Nucleus accumbens (tissue), 56 donors: Measurements from ENCODE around the gene LCA5L.
A peak's percentile ranks its signal among the peaks of the same experiment; 100 is the strongest.
"Not testable (repeated sequence)": the region's sequence is repeated elsewhere in the genome, so short reads cannot be mapped to it uniquely, and the experiment has no call there.

ENCODE experiments used
- DNase-seq, 56 donors: peaks; one replicate each; lab custom pipeline; 2025; lab: John Stamatoyannopoulos, UW

Gene LCA5L

GRCh38 chr21:39452207-39452969 is 6.8 kb upstream of the LCA5L start:
- DNase-seq, result peak in 24 of 56 donors; percentile 10 to 68 (median 40)

- DNase-seq, result peak in 41 of 56 donors; percentile 9 to 81 (median 55)
Measured at GRCh38 chr21:39451332-39452206, 6.0 kb upstream of the LCA5L start, which contains the start of gene SH3BGR. SH3BGR (plus strand) TSS chr21:39451970; CDS start chr21:39452097, 127 bp downstream.

- DNase-seq, result no peak
Measured at GRCh38 chr21:39447264-39447663, 1.7 kb upstream of the LCA5L start.

DNA sequence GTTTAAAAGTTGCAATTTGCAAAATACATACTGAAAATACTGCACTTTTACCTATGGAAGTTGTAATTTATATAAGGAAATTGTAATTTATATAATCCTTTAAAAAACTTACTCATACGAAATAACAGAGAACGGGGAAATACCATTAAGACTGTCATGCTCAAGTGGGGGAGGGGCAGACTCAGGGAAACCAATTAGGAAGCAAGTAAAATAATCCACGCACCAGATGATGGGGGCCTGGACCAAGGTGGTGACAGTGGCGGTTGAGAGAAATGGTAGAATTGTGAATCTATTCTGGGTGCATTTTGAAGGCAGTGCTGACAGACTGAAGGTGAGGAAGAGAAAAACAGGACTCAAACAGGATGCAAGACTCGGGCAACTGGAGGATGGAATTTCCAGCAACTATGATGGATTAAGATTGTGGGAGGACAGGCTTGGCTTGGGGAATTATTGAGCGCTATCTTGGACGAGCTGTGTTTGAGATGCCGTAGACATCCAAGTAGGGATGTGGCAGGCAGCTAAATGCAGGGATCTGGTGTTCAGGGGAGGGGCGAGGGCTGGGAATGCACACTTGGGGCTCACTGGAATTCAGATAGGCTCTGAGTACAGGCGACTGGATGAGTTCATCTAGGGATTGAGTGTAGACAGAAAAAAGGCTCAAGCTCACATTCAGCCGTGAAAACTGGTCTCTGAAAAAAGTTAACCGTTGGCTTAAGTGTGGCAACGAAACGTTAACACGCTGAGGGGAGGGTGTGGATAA is 977 bp downstream of the LCA5L start:
- peak in 19 of 56 donors; percentile 9 to 52 (median 30) for DNase-seq

DNA sequence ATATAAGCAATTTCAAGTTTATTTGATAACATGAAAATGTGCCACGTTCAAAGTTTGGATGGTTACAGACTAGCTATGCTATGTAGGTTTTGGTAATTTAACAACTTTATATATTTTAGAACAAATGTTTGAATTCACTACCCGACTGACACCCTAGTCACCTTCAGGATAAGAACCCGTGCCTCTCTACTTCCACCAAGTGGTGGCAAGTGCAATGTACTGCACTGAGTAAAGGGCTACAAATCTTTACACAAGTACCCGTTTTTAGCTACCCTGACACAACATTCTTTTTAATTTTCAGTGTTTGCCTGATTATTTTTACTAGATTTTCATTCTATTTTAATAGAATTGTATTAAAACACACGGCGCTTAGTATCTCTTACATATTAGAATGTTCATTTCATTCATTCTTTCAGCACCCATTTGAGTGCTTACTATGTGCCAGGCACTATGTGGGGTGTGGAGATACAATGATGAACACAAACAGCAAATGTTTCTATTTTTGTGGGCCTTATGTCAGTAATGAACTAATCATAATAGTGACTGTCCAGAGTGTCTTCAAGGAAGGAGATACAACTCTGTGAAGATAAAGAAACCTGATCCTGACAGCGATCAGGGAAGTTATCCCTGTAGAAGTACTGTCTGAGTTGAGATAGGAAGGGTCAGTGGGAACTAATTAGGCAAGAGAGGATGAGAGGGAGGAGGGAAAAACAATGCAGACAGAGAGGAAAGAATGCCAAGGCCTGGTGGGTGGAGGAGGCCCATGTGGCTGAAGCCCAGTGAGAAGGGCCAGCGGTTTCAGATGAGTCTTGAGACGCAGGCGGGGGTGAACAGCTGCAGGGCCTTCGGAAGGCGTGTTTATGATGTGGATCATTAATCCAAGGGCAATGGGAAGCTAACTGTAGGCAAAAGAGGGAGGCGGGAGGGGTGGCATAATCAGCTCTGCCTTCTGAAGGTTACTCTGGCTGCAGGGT is 3.8 kb downstream of the LCA5L start:
- DNase-seq, result peak in 8 of 56 donors; percentile 3 to 41 (median 20)

DNA sequence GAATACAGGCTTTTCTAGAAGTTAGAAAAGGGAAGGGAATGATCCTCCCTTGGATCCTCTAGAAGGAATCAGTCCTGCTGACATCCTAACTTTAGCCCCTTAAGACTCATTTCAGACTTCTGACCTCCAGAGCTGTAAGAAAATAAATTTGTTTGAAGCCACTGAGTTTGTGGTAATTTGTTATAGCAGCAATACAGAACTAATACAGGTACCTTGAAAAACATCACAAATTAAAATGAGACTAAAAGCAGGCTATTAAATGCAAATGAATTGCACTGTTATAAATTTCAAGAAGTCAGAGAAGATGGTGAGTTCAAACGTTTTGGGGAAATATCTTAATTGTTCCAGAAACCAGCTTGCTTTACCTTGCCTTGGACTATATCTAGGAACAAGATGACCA is 6.3 kb downstream of the LCA5L start:
- DNase-seq, result no peak

DNA sequence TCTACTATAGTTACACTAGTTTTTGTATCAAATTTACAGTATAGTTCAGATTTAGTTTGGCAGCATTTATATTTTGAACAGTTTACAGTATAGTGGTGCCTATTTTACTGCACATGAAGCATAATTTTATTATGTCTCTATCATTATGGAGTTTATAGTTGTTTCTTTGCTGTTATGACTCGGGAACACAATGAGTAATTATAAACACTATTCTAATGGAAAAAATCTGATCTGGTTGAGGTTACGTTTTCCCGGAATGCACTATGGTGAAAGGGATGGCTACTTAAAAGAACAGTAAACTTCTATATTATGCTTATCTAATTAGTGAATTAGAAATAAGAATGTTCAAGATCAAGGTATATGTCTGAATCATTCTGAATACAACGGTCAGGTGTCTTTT is 10.6 kb downstream of the LCA5L start:
- DNase-seq, result no peak

DNA sequence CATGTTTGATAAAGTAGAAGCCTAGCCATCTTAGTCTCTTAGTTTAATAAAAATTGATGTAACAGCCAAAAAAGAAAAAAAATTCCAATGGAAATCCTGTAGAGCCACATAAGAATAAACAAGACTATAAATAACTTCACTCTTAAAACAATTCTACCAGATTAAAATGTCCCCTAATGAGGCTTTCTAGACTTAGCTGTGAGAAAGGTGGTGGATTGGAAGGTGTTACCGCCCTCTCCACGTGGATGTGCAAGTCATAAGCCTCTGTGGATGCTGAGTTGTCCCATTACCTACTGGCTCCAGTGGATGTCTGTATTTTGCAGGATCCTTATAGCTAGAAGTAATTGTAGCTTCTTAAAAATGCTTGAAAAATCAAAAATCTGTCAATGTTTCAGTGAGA is 14.6 kb downstream of the LCA5L start:
- DNase-seq, result no peak

- no peak for DNase-seq
Measured at GRCh38 chr21:39430457-39430856, 15.1 kb downstream of the LCA5L start.

- no peak for DNase-seq
Measured at GRCh38 chr21:39430016-39430415, 15.6 kb downstream of the LCA5L start.

- DNase-seq, result no peak
Measured at GRCh38 chr21:39429445-39429844, 16.1 kb downstream of the LCA5L start.

DNA sequence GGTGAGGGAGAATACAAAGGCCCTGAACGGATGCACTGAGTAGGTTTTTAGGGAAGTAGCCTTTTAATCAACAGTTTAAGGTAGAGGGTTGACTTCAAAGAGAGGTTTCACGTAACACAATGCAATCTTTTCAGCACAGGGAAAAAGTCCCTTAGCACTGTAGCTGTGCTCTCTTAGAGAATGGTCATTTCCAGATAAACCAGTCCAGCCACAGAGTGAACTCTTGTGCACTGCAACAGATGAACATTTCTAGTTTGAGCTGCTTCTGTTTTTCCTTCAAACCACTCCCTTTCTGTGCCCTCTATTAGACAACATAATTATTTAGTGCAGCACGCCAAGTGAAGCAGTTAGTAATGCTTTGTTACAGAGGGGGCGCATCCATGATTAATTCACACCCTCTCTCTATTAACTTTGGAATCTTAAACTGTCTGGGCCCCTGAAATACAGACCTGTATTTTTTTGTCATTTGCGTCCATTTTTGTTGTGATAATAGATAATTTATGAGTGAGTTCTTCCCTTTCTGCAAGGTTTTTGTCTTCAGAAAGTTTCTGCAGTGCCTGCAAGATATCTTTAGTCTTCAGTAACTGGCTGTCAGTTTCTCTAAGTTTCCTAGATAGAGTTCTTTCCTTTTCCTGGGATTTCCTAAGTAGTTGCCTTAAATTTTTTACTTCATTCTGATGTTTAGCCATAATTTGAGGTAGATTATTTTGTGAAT is 22.9 kb downstream of the LCA5L start:
- DNase-seq, result no peak

DNA sequence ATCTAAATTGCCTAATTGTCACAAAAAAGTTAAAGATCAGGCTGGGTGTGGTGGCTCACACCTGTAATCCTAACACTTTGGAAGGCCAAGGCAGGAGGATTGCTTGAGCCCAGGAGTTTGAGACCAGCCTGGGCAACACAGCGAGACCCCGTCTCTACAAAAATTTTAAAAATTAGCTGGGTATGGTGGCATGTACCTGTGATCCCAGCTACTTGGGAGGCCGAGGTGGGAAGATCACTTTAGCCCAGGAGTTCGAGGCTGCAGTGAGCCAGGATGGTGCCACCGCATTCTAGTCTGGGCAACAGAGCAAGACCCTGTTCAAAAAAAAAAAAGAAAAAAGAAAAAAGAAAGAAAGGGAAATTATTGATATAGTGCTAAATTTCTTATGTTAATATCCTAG is 26.4 kb downstream of the LCA5L start:
- not testable (repeated sequence) for DNase-seq

GRCh38 chr21:39406065-39406464 is 39.5 kb downstream of the LCA5L start:
- no peak for DNase-seq

DNA sequence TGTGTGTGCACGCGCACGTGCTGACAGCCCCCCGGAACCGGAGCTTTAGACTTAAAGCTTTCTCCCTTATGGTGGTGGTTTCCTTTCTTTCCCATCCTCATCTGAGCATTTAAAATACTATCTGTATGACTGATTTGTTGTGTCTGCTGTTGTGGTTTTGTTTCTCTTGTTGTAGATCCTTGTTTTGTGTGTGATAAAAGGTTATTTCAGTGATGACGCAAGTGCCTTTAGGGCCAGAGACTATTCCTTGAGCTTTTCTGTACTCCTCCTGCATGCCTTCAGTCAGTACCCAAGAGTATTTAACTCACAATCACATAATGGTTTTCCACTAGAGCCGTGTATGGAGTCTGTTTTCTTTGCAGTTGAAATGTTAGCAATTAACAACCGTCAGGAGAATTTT is 45.4 kb downstream of the LCA5L start:
- no peak for DNase-seq

DNA sequence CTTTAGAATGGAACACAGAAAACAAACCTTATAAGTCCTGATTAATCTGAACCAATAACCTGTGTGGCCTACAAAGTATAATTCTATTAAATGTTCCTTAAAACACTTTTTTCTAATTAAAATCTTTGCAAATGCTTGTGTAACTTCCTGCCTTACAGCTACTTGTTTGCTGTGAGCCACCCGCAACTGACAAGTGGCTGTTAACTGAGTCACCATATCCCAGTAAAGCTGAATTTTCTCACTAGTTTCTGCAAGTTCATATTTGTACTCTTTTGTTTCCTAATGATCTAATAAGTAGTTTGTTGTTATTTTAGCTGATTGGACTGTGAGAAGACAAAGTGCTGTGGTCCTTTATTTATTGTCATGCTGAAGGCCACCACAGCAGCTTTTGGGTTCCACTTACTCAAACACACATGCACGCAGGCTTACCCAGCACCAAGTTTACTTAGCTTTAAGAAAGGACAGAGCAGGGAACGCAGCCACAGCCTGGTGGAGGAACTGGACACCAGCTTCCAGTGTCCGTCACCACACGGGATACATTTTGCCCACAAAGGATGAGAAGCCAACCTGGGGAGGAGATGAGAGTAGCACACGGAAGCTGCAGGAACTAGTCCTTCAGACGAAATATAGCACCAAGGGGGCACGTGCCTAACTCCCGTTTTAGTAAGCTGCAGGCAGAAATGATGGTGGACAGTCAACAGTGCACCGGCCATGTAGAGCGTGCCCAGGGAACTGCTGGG is 47.8 kb downstream of the LCA5L start:
- DNase-seq, result no peak

DNA sequence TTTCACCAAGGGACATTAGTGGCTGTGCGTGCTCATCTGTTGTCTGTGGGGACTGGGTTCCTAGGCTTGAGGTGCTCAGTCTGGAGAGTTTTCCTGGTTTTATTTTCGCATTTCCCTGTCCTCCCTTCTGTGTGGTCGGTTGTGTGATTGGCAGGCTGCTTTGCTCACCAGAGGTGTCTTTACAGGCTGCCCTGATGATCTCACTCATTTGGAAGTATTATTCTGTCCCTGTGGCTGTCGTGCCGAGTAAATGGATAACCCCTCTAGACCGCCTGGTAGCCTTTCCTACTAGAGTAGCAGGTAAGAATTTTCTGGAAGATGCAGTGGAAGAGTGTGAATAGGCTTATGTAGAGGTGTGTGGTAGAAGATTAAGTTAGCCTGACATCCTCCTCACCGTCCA is 52.6 kb downstream of the LCA5L start:
- no peak for DNase-seq

DNA sequence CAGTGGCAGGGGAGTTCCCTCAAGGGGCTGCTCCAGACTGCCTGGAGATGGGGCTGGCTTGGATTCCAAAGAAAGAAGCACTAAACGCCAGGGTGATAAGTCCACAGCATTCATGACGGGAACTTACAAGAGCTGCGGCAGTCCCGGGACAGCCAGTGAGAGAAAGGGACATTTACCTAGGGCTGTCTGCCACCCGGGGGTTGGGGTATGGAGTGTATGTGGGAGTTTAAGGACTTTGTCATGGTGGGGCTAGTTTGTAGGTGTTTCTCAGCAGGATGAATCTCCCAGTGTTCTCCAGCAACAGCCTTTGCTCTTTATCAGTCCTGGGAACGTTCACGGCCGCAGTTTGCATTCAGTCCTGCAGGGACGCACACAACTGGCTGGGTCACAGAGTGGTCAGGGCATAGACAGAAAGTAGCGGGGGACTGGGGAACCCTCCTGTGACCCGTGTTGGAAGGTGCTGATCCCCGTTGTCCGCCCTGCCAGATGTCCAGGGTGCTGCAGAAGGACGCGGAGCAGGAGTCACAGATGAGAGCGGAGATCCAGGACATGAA is 55.3 kb downstream of the LCA5L start:
- DNase-seq, result no peak
